Amniotic stem cell (primary cell): ENCODE data around the gene PXK.
"Not testable (repeated sequence)": the region's sequence is repeated elsewhere in the genome, so short reads cannot be mapped to it uniquely, and the experiment has no call there.

Source experiments
- DNase-seq: peaks from one replicate; lab custom pipeline; 2025; lab: John Stamatoyannopoulos, UW

Gene PXK

GRCh38 chr3:58323529-58324390 is 8.9 kb upstream of the PXK start:
- DNase-seq = no peak

- DNase-seq = no peak
These were observed 8.0 kb upstream of the PXK start for GRCh38 chr3:58324391-58325390.

GRCh38 chr3:58325525-58325992 is 7.1 kb upstream of the PXK start:
- no peak for DNase-seq

GRCh38 chr3:58326267-58326900 is 6.3 kb upstream of the PXK start:
- DNase-seq = no peak

- no peak for DNase-seq
These were observed 3.4 kb upstream of the PXK start for GRCh38 chr3:58329150-58329921.

- DNase-seq = no peak
These were observed 2.7 kb upstream of the PXK start for GRCh38 chr3:58329922-58330413.

- no peak for DNase-seq
These were observed 1.0 kb upstream of the PXK start for GRCh38 chr3:58331593-58332152.

GRCh38 chr3:58333206-58334012 is 717 bp downstream of the PXK start:
- DNase-seq = no peak

- DNase-seq = no peak
These were observed 1.3 kb downstream of the PXK start for GRCh38 chr3:58334013-58334321.

- no peak for DNase-seq
These were observed 1.8 kb downstream of the PXK start for GRCh38 chr3:58334506-58334884.

GRCh38 chr3:58335652-58335947 is 2.9 kb downstream of the PXK start:
- no peak for DNase-seq

GRCh38 chr3:58336135-58336882 is 3.6 kb downstream of the PXK start:
- no peak for DNase-seq

GRCh38 chr3:58337190-58337589 is 4.5 kb downstream of the PXK start:
- DNase-seq = no peak

- DNase-seq = not testable (repeated sequence)
These were observed 6.5 kb downstream of the PXK start for GRCh38 chr3:58339146-58339545.

GRCh38 chr3:58340594-58341244 is 8.0 kb downstream of the PXK start:
- DNase-seq = no peak

- no peak for DNase-seq
These were observed 8.7 kb downstream of the PXK start for GRCh38 chr3:58341376-58341775.

GRCh38 chr3:58342676-58343075 is 10.0 kb downstream of the PXK start:
- no peak for DNase-seq

- no peak for DNase-seq
These were observed 12.8 kb downstream of the PXK start for GRCh38 chr3:58345457-58345856.

GRCh38 chr3:58346368-58346767 is 13.7 kb downstream of the PXK start:
- no peak for DNase-seq
